CD14-positive monocyte (primary cell): ENCODE measurements around the gene WDR81. TPM values are rescaled to one million over a fixed set of nuclear protein-coding genes. Genes with fewer than 3 reads are reported as not detected.

Experiments
- DNase-seq, 3 donors: peaks; one replicate each; pipeline ENCODE4 v3.0.0-alpha.2; 2011 to 2022
- H2AFZ ChIP-seq: 2 replicates; pipeline ENCODE4 v1.6.0; 2012; ENCODE audit warnings: mild to moderate bottlenecking, low read depth, low read length, inconsistent platforms; ENCODE audit not compliant: insufficient read depth, poor library complexity, severe bottlenecking
- H3K27ac ChIP-seq, 2 donors: 1 replicate in 1 of 2; 2 replicates in 1 of 2; pipeline ENCODE4 v1.5.1; 2012 to 2013; ENCODE audit warnings: low read length in 2 of 2, control low read depth in 1 of 2, inconsistent platforms in 1 of 2, low read depth in 1 of 2, mild to moderate bottlenecking in 1 of 2
- H3K27me3 ChIP-seq, 2 donors: one replicate each; pipeline versions ENCODE4 v1.6.0 to v1.6.1; 2011 to 2013; ENCODE audit warnings: low read length in 2 of 2; ENCODE audit not compliant: control insufficient read depth in 2 of 2, insufficient read depth in 2 of 2
- H3K36me3 ChIP-seq, 2 donors: replicated peaks in 1 of 2; 1 replicate in 1 of 2; 2 replicates in 1 of 2; pipeline versions ENCODE4 v1.5.1 to v1.6.1; 2012 to 2013; ENCODE audit warnings: low read length in 2 of 2, control low read depth in 1 of 2, inconsistent platforms in 1 of 2, mild to moderate bottlenecking in 1 of 2; ENCODE audit not compliant: insufficient read depth in 2 of 2, control insufficient read depth in 1 of 2
- H3K4me1 ChIP-seq, 2 donors: 1 replicate in 1 of 2; 2 replicates in 1 of 2; pipeline versions ENCODE4 v1.5.1 to v1.6.1; 2012 to 2013; ENCODE audit warnings: low read length in 2 of 2, control low read depth in 1 of 2, inconsistent platforms in 1 of 2, mild to moderate bottlenecking in 1 of 2, moderate library complexity in 1 of 2; ENCODE audit not compliant: insufficient read depth in 2 of 2, control insufficient read depth in 1 of 2
- H3K4me2 ChIP-seq: replicated peaks from 2 replicates; pipeline ENCODE3; 2012; ENCODE audit warnings: low read length, moderate library complexity, mild to moderate bottlenecking; ENCODE audit not compliant: poor library complexity, severe bottlenecking; ENCODE audit errors: extremely low read depth
- H3K4me3 ChIP-seq, 3 experiments: fragments of 200-600 bp in 1 of 3; sonication (generic) in 1 of 3; replicated peaks in 1 of 3; 1 replicate in 2 of 3; 2 replicates in 1 of 3; pipeline ENCODE4 v1.5.1; 2011 to 2013; ENCODE audit warnings: low read length in 3 of 3, mild to moderate bottlenecking in 3 of 3, control low read depth in 2 of 3, low read depth in 2 of 3, inconsistent platforms in 1 of 3, moderate library complexity in 1 of 3
- H3K79me2 ChIP-seq: 2 replicates; pipeline ENCODE4 v1.6.0; 2012; ENCODE audit warnings: mild to moderate bottlenecking, control low read depth, inconsistent platforms, low read length, moderate library complexity; ENCODE audit not compliant: insufficient read depth
- H3K9ac ChIP-seq: 2 replicates; pipeline ENCODE4 v1.6.0; 2017; ENCODE audit warnings: low read length, mild to moderate bottlenecking; ENCODE audit not compliant: insufficient read depth, poor library complexity, severe bottlenecking
- H3K9me3 ChIP-seq, 2 donors: replicated peaks in 1 of 2; 1 replicate in 1 of 2; 2 replicates in 1 of 2; pipeline versions ENCODE4 v1.5.1 to v1.6.1; 2012 to 2013; ENCODE audit warnings: low read length in 2 of 2, control low read depth in 1 of 2; ENCODE audit not compliant: control insufficient read depth in 1 of 2, insufficient read depth in 1 of 2
- H4K20me1 ChIP-seq: 2 replicates; pipeline ENCODE4 v1.6.0; 2012; ENCODE audit warnings: mild to moderate bottlenecking, low read length, control low read depth, moderate library complexity; ENCODE audit not compliant: insufficient read depth
- H3K27ac Mint-ChIP-seq, 7 donors: one replicate each; pipeline ENCODE4 v1.8.0; 2020; ENCODE audit warnings: mild to moderate bottlenecking in 7 of 7, mixed read lengths in 7 of 7, moderate library complexity in 6 of 7, inconsistent platforms in 2 of 7
- H3K27me3 Mint-ChIP-seq, 3 donors: one replicate each; pipeline ENCODE4 v1.8.0; 2021 to 2022; ENCODE audit warnings: low read depth in 3 of 3, mild to moderate bottlenecking in 3 of 3, mixed read lengths in 3 of 3, moderate library complexity in 3 of 3, inconsistent platforms in 1 of 3
- H3K36me3 Mint-ChIP-seq, 2 donors: one replicate each; pipeline ENCODE4 v1.8.0; 2020; ENCODE audit warnings: mixed read lengths in 2 of 2, inconsistent platforms in 1 of 2, mild to moderate bottlenecking in 1 of 2
- H3K4me1 Mint-ChIP-seq: one replicate; pipeline ENCODE4 v1.8.0; 2020; ENCODE audit warnings: mild to moderate bottlenecking, mixed read lengths
- H3K4me3 Mint-ChIP-seq, 2 donors: one replicate each; pipeline ENCODE4 v1.8.0; 2020; ENCODE audit warnings: mild to moderate bottlenecking in 2 of 2, mixed read lengths in 2 of 2, moderate library complexity in 1 of 2
- H3K9me3 Mint-ChIP-seq, 7 donors: one replicate each; pipeline ENCODE4 v1.8.0; 2020 to 2022; ENCODE audit warnings: mixed read lengths in 7 of 7, mild to moderate bottlenecking in 6 of 7, moderate library complexity in 6 of 7, inconsistent platforms in 2 of 7
- WGBS: methylation state at CpG from one replicate; pipeline ENCODE4 v1.1.5; 2013; ENCODE audit warnings: missing lambda C conversion rate; ENCODE audit not compliant: insufficient coverage; 5-methylcytosine and 5-hydroxymethylcytosine counted together
- intact Hi-C, 2 donors: fragments of 100-400 bp; cut with micrococcal nuclease; formaldehyde crosslinking; loops; one replicate each; pipeline versions ENCODE4 v1.15.0 to v1.15.1; 2023
- polyA plus RNA-seq, 3 donors: library from polyadenylated mRNA; depleted of rRNA in 1 of 3; unstranded in 2 of 3; stranded (reverse) in 1 of 3; fragments of 300-500 nt in 2 of 3; fragments of >200 nt in 1 of 3; fragmentation: Illumina TruSeq in 2 of 3; gene quantifications; 1 replicate in 2 of 3; 2 replicates in 1 of 3; pipeline ENCODE4 v1.2.3, GENCODE V29; 2012 to 2021
- TF ChIP-seq, protein P1 (sequence below): fragments of 200-600 bp; IDR thresholded peaks from one replicate; pipeline ENCODE4 v1.8.0; 2022; ENCODE audit warnings: antibody characterized with exemption, mild to moderate bottlenecking

Gene WDR81
- polyA plus RNA-seq, 3 donors, result 6.2 to 45.4 (median 8.8) TPM

DNA sequence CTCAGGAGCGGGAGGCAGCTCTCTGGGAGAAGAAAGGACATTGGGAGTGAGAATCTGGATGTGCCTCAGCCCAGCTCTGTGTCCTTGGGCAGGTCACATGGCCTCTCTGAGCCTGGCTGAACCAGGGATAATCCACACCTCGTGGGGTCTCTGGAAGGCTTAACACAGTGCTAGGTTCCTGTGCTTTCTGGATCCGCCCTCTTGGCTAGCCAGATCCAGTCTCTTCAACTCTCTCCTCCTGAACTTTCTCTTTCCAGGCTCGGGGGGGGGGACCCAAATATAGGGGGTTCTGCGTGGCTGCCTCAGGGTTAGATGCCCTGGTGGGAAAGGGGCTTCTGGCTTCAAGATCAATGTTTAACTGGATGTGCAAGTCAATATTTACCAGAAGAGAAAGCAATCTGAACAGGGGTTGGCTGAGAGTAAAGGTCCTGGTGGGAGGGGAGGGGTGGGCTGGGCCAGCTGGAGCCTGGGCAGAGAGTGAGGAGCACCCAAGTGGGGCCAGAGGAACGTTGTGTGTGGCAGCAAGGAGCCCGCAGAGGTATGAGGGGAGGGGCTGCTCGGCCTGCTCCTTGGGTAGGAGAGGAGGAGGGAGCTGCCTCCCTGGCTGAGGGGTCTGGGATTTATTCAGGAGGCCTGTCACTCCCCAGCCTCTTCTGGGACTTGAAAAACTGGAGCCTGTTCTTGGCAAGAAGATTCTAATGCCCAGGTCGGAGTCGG, 18.0 kb downstream of the WDR81 start, which contains the start of gene SERPINF2:
Gene SERPINF2 (plus strand): TSS at position 501 of the 717 bp plus-strand sequence. CDS start 2,125 bp downstream, outside the sequence.
- H3K4me3 Mint-ChIP-seq, result no peak within 1 kb of the TSS
- H3K27ac Mint-ChIP-seq, result peak within 1 kb of the TSS in 1 of 7 donors; percentile 9
- Histone ChIP-seq H3K4me2 (no peak within 1 kb of the TSS), H4K20me1 (peaks cover 9% of the 10 kb centered on the region), H3K4me3 (no peak within 1 kb of the TSS), H3K79me2 (no peaks in the 10 kb centered on the region), H3K9me3 (no peaks in the 10 kb centered on the region), H3K4me1 (peaks cover 0 to 7% of the 10 kb centered on the region in 2 donors), H3K27me3 (no peaks in the 10 kb centered on the region), H3K27ac (no peak within 1 kb of the TSS), H3K9ac (no peak within 1 kb of the TSS), H2AFZ (no peak within 1 kb of the TSS), H3K36me3 (peaks cover 7 to 8% of the 10 kb centered on the region in 2 donors)
- peaks cover 8% of the 10 kb centered on the region in 2 donors for H3K36me3 Mint-ChIP-seq
- H3K4me1 Mint-ChIP-seq, result no peaks in the 10 kb centered on the region
- TF ChIP-seq, protein P1, sequence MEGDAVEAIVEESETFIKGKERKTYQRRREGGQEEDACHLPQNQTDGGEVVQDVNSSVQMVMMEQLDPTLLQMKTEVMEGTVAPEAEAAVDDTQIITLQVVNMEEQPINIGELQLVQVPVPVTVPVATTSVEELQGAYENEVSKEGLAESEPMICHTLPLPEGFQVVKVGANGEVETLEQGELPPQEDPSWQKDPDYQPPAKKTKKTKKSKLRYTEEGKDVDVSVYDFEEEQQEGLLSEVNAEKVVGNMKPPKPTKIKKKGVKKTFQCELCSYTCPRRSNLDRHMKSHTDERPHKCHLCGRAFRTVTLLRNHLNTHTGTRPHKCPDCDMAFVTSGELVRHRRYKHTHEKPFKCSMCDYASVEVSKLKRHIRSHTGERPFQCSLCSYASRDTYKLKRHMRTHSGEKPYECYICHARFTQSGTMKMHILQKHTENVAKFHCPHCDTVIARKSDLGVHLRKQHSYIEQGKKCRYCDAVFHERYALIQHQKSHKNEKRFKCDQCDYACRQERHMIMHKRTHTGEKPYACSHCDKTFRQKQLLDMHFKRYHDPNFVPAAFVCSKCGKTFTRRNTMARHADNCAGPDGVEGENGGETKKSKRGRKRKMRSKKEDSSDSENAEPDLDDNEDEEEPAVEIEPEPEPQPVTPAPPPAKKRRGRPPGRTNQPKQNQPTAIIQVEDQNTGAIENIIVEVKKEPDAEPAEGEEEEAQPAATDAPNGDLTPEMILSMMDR, result no peak
- peaks cover 2 to 5% (median 4%) of the 10 kb centered on the region in 3 donors for H3K27me3 Mint-ChIP-seq
- no peak for DNase-seq
- intact Hi-C loops, result no loop called here
- H3K9me3 Mint-ChIP-seq, result peaks cover 0 to 3% (median 0%) of the 10 kb centered on the region in 7 donors
- WGBS, result 72% methylated on average over 4 of the region's 10 CpGs

DNA sequence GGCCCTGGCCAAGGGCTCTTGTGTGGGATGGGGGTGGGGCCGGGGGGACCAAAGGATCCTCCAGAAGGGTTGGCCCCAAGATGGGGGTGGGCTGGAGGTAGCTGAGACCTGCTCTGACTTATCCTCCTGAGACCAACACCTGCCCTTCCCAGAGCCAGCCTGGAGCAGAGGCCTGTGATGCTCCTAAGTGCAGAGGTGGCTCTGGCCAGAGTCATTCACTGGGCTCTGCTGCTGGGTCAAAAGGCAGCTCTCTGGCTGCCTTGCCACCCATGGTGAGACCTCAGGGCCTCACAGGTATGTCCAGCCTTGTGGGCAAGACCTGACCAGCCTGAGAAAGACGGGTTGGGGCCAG, 18.6 kb downstream of the WDR81 start:
- Histone ChIP-seq H4K20me1 (peaks cover 3% of the 10 kb centered on the region), H3K9ac (no peak overlapping the region), H3K27me3 (no peaks in the 10 kb centered on the region), H3K9me3 (no peaks in the 10 kb centered on the region), H2AFZ (no peak overlapping the region), H3K36me3 (peaks cover 2% of the 10 kb centered on the region in 2 donors), H3K79me2 (no peaks in the 10 kb centered on the region), H3K4me1 (peaks cover 0 to 2% of the 10 kb centered on the region in 2 donors), H3K4me3 (no peak overlapping the region), H3K4me2 (no peak overlapping the region), H3K27ac (no peak overlapping the region)
- Mint-ChIP-seq H3K4me3 (no peak overlapping the region), H3K27me3 (peaks cover 2 to 5% (median 2%) of the 10 kb centered on the region in 3 donors), H3K36me3 (peaks cover 2 to 3% of the 10 kb centered on the region in 2 donors), H3K27ac (no peak overlapping the region), H3K9me3 (peaks cover 0 to 4% (median 1%) of the 10 kb centered on the region in 7 donors), H3K4me1 (no peaks in the 10 kb centered on the region)
- intact Hi-C loops, result no loop called here
- no peak for DNase-seq
- TF ChIP-seq, protein P1, result no peak
- WGBS, result 83% methylated on average over 1 of the region's 2 CpGs
